Activated T-cell treated with anti-CD3 and anti-CD28 coated beads for 1 hour (primary cell): Measurements from ENCODE around the gene SPINK5.

Source experiments
- DNase-seq: peaks from one replicate; pipeline ENCODE4 v3.0.0-alpha.2; 2020; ENCODE audit warnings: low read depth

SPINK5 gene

GRCh38 chr5:148186248-148187003, 122.6 kb downstream of the SPINK5 start:
- no peak for DNase-seq
